Neural crest cell (in vitro differentiated cells): Measurements from ENCODE around the gene RAB35. TPM values are rescaled to one million over a fixed set of nuclear protein-coding genes. Genes with fewer than 3 reads are reported as not detected.

Experiments
- DNase-seq: peaks from one replicate; pipeline ENCODE4 v3.0.0; 2021; ENCODE audit warnings: low read depth, mixed read lengths, low spot score
- H3K27ac Mint-ChIP-seq: one replicate; pipeline ENCODE4 v1.8.0; 2021; ENCODE audit warnings: mild to moderate bottlenecking, mixed read lengths; ENCODE audit not compliant: unreplicated experiment
- H3K27me3 Mint-ChIP-seq: 2 replicates; pipeline ENCODE4 v1.8.0; 2021; ENCODE audit warnings: low read depth, mild to moderate bottlenecking, mixed read lengths
- H3K36me3 Mint-ChIP-seq: 2 replicates; pipeline ENCODE4 v1.8.0; 2021; ENCODE audit warnings: low read depth, mild to moderate bottlenecking, mixed read lengths
- H3K4me1 Mint-ChIP-seq: 2 replicates; pipeline ENCODE4 v1.8.0; 2021; ENCODE audit warnings: mixed read lengths
- H3K4me3 Mint-ChIP-seq: one replicate; pipeline ENCODE4 v1.8.0; 2021; ENCODE audit warnings: mild to moderate bottlenecking, mixed read lengths
- H3K9me3 Mint-ChIP-seq: 2 replicates; pipeline ENCODE4 v1.8.0; 2021; ENCODE audit warnings: mixed read lengths
- total RNA-seq: library from RNA; stranded (reverse); gene quantifications from 2 replicates; pipeline ENCODE4 v1.2.1, GENCODE V29; 2021
- TF ChIP-seq, protein P1 (sequence below): fragments of 200-600 bp; sonication (generic); conservative IDR thresholded peaks from 2 replicates; pipeline ENCODE4 v1.5.0; 2021; ENCODE audit warnings: antibody characterized with exemption, mild to moderate bottlenecking

RAB35 gene
- total RNA-seq, 1 donor from 2014 or later = 54.1 TPM

DNA sequence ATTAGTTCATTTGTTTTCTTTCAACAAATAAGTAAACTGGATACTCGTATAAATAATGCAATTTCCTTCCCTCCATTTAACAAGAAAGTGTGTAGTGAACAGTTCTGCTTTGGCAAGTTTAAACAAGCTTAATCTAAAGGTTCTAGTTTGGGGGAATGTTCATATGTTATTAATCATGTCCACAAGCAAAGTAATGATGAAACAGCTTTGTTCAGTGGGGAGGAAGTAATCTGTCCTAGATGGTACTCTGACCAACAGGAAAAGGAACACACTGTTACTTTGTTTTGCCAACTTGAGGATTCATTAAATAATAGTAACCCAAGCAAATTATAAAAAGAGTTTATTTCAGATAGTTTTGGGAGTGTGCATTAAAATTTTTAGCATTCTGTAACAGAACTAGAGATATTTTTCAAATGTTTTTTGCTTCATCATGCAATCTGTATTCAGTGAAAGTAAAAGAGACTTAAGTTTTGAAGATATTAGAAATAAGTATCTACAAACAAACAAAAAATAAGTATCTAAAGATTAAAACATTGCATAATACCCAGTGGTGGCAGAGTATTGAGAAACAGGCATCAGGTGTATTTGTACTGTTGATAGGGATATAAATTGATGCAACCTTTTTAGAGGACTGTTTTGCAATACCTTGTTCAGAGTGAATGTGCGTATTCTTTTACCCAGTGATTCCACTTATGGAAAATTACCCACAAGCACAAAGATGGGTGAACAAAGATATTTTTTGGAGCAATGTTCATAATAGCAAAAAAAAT, 61.1 kb downstream of the RAB35 start:
- TF ChIP-seq, protein P1, sequence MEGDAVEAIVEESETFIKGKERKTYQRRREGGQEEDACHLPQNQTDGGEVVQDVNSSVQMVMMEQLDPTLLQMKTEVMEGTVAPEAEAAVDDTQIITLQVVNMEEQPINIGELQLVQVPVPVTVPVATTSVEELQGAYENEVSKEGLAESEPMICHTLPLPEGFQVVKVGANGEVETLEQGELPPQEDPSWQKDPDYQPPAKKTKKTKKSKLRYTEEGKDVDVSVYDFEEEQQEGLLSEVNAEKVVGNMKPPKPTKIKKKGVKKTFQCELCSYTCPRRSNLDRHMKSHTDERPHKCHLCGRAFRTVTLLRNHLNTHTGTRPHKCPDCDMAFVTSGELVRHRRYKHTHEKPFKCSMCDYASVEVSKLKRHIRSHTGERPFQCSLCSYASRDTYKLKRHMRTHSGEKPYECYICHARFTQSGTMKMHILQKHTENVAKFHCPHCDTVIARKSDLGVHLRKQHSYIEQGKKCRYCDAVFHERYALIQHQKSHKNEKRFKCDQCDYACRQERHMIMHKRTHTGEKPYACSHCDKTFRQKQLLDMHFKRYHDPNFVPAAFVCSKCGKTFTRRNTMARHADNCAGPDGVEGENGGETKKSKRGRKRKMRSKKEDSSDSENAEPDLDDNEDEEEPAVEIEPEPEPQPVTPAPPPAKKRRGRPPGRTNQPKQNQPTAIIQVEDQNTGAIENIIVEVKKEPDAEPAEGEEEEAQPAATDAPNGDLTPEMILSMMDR = no peak
- Mint-ChIP-seq H3K4me1 (no peaks in the 10 kb centered on the region), H3K27me3 (no peaks in the 10 kb centered on the region), H3K4me3 (no peak overlapping the region), H3K9me3 (peaks cover 4% of the 10 kb centered on the region), H3K36me3 (no peaks in the 10 kb centered on the region), H3K27ac (no peak overlapping the region)
- DNase-seq = no peak

DNA sequence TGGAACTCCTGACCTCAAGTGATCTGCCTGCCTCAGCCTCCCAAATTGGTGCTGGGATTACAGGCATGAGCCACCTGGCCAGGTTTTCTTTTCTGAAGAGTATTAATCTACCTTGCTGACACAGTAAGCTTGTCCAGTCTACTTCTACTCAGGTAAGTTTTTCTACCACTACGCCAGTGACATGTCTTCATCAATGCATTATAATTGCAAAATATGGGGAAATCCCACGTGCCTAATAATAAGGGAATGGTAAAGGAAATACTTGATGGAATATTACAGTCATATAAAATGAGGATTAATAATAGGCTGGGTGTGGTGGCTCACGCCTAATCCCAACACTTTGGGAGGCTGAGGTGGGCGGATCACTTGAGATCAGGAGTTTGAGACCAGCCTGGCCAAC, 62.3 kb downstream of the RAB35 start:
- no peak overlapping the region for H3K27ac Mint-ChIP-seq
- H3K27me3 Mint-ChIP-seq = no peaks in the 10 kb centered on the region
- peaks cover 4% of the 10 kb centered on the region for H3K9me3 Mint-ChIP-seq
- DNase-seq = no peak
- H3K4me3 Mint-ChIP-seq = no peak overlapping the region
- H3K36me3 Mint-ChIP-seq = no peaks in the 10 kb centered on the region
- TF ChIP-seq, protein P1 = no peak
- H3K4me1 Mint-ChIP-seq = no peaks in the 10 kb centered on the region

DNA sequence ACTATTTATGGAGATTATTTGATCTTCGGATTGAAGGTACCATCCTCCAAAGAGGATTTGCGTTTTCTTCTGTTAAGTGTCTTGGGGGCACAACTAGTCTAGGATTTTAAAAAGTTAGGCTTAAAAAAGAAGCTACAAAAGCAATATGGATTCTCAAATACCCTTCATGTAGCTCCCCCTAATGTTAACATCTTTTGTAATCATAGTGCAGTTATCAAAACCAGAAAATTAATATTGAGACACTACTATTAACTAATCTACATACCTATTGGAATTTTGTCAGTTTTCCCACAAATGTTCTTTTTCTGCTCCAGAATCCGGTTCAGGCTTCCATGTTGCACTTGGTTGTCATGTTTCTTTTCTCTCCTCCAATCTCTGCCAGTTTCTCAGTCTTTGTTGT, 65.0 kb downstream of the RAB35 start:
- Mint-ChIP-seq H3K36me3 (no peaks in the 10 kb centered on the region), H3K9me3 (peaks cover 4% of the 10 kb centered on the region), H3K27me3 (no peaks in the 10 kb centered on the region), H3K4me1 (no peaks in the 10 kb centered on the region), H3K27ac (peak overlapping the region; percentile 73), H3K4me3 (no peak overlapping the region)
- no peak for DNase-seq
- TF ChIP-seq, protein P1 = no peak

DNA sequence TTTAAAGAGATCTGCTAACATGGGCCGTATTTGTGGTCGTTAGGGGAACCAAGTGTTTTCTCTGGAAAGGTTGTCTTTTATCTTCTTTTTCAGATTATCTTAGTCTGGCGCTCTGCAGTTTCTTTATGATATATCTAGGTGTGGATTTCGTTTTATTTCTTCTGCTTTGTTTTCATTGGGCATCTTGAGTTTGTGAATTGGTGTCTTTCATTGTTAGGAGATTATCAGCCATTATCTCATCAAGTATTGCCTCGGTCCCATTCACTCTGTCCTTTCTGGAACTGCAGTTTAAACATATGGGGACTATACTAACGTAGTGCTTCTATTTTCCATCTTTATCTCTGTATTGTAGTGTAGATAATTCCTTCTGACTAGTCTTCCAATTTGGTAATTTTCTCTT, 67.1 kb downstream of the RAB35 start:
- H3K27ac Mint-ChIP-seq = no peak overlapping the region
- no peaks in the 10 kb centered on the region for H3K27me3 Mint-ChIP-seq
- TF ChIP-seq, protein P1 = no peak
- DNase-seq = no peak
- no peak overlapping the region for H3K4me3 Mint-ChIP-seq
- peaks cover 4% of the 10 kb centered on the region for H3K9me3 Mint-ChIP-seq
- H3K4me1 Mint-ChIP-seq = no peaks in the 10 kb centered on the region
- H3K36me3 Mint-ChIP-seq = no peaks in the 10 kb centered on the region

DNA sequence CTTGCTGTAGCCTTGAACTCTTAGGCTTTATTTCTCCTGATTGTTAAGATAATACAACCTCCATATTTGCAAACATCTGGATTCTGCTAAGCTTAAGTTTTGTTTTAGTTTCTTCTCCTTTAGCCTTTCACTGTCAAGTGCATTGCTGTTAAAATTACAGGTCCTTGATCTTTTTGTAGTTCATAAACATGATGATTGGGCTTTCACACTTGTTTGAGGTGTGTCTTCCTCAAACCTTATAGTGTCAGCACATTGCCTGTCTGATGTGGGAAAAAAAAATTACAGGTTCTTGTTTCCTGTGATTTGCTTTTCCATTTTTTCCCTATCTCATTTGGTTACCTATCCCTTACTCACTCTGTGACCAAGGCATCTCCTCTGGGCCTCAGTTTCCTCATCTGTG, 68.3 kb downstream of the RAB35 start:
- DNase-seq = no peak
- H3K36me3 Mint-ChIP-seq = no peaks in the 10 kb centered on the region
- H3K27ac Mint-ChIP-seq = no peak overlapping the region
- H3K27me3 Mint-ChIP-seq = no peaks in the 10 kb centered on the region
- no peaks in the 10 kb centered on the region for H3K4me1 Mint-ChIP-seq
- peaks cover 4% of the 10 kb centered on the region for H3K9me3 Mint-ChIP-seq
- no peak overlapping the region for H3K4me3 Mint-ChIP-seq
- TF ChIP-seq, protein P1 = no peak
